Measurements from ENCODE around the gene CREBZF.
A peak's percentile ranks its signal among the peaks of the same experiment; 100 is the strongest.
"Not testable (repeated sequence)": the region's sequence is repeated elsewhere in the genome, so short reads cannot be mapped to it uniquely, and the experiment has no call there.

CREBZF gene

GRCh38 chr11:85664615-85665481 lies at the start of gene CREBZF:
CREBZF (minus strand) TSS chr11:85665129; CDS start chr11:85664875, 254 bp downstream.
- DNase-seq: peak; percentile 87

- DNase-seq: no peak
Observed at GRCh38 chr11:85712953-85713352, 48.0 kb upstream of the CREBZF start.

- no peak for DNase-seq
Observed at GRCh38 chr11:85710917-85711316, 46.0 kb upstream of the CREBZF start.

GRCh38 chr11:85709941-85710702 lies 45.2 kb upstream of the CREBZF start:
- no peak for DNase-seq

- no peak for DNase-seq
Observed at GRCh38 chr11:85705800-85706199, 40.9 kb upstream of the CREBZF start.

GRCh38 chr11:85704967-85705366 lies 40.0 kb upstream of the CREBZF start:
- no peak for DNase-seq

- DNase-seq: no peak
Observed at GRCh38 chr11:85699957-85700741, 35.2 kb upstream of the CREBZF start.

GRCh38 chr11:85698195-85698594 lies 33.3 kb upstream of the CREBZF start:
- DNase-seq: no peak

GRCh38 chr11:85697747-85698146 lies 32.8 kb upstream of the CREBZF start:
- no peak for DNase-seq

GRCh38 chr11:85695546-85695945 lies 30.6 kb upstream of the CREBZF start:
- no peak for DNase-seq

- no peak for DNase-seq
Observed at GRCh38 chr11:85694385-85694980, 29.6 kb upstream of the CREBZF start.

- no peak for DNase-seq
Observed at GRCh38 chr11:85685820-85686459, 21.0 kb upstream of the CREBZF start, which contains the start of gene CCDC89. CCDC89 (minus strand) TSS chr11:85686195; CDS start chr11:85686130, 65 bp downstream.

GRCh38 chr11:85685125-85685819 lies 20.3 kb upstream of the CREBZF start:
- DNase-seq: no peak

GRCh38 chr11:85682330-85683305 lies 17.7 kb upstream of the CREBZF start:
- no peak for DNase-seq

- no peak for DNase-seq
Observed at GRCh38 chr11:85680897-85681296, 16.0 kb upstream of the CREBZF start.

GRCh38 chr11:85679576-85679975 lies 14.6 kb upstream of the CREBZF start:
- no peak for DNase-seq

- DNase-seq: no peak
Observed at GRCh38 chr11:85673393-85673792, 8.5 kb upstream of the CREBZF start.

- DNase-seq: no peak
Observed at GRCh38 chr11:85672105-85672902, 7.4 kb upstream of the CREBZF start.

GRCh38 chr11:85670949-85671663 lies 6.2 kb upstream of the CREBZF start:
- not testable (repeated sequence) for DNase-seq
